GM19043 (cell line): ENCODE measurements around the gene NFASC.

ENCODE experiments used
- ATAC-seq: cut with Tn5 transposase; IDR thresholded peaks from one replicate; pipeline ENCODE4 v1.9.1; 2021; ENCODE audit warnings: low read depth; ENCODE audit not compliant: unreplicated experiment

NFASC gene

DNA sequence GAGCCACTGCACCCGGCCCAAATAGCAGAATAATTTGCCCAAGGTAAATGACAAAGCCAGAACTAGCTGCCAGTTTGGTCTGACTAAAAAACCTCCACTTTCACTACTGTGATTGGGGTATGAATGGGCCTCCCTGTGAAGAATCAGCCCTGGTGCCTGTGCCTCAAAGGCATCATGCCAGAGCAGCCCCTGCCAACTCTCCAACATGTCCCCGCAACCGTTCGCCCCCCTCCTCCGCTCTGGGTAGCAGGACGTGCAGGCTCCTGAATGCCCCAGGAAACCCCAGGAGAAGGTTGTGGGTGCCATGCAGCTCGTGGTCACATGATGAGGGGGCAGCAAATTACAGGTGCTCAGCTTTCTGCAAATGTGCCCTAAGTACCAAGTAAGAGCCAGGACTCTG is 157.7 kb downstream of the NFASC start:
- ATAC-seq, result no peak

DNA sequence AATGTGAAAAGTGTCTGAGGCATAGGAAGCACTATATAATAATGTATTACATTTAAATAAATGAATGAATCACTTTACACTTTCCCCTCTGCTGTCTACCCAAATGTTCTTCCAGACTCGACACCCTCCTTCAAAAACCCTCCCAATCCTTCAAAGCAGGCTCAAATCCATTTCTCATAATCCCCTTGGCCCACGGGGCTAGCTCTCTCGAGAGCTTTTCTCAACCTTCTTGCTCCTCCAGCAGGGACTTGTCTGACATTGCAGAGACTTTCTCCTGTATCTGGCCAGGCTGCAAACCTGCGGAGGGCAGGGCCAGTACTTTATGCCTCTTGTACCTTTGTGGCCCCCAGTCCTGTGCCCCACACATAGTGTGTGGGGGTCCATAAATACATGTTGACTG is 158.3 kb downstream of the NFASC start:
- no peak for ATAC-seq

DNA sequence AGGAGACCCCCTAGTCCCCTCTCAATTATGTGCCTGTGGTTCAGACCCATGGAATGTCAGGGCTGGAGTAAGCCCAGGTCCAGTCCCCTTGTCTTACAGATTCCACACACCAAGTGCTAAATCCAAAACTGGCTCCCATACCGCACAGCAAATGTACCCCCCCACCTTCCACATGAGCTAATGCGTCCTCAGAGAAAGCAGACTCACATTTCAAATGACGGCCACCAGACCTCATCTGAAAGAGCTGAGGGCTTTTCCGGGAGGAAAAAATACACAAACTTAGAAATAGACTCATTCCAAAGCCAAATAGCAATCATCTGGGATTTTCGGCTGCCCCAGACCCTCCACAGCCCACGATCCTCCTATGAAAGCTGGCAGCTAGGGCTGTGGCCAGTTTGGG is 159.6 kb downstream of the NFASC start:
- ATAC-seq, result no peak

DNA sequence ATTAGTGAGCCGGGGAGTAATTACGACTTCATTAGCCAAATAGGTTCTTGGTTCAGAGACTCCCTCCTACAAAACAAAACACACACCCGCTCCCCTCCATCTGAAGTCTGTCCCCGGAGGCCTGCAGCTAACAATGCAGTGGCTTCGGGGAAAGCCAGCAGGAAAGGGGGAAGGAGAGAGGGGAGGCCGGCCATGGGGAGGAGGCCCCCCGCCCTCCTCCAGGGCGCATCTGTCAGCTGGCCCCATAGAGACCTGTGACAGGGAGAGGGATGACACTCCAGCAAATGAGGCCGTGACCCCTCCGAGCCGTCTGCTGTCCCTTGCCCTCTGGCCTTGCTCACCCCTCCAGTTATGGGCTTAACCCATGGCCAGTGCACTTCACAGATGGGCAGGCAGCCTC is 160.2 kb downstream of the NFASC start:
- ATAC-seq, result no peak

DNA sequence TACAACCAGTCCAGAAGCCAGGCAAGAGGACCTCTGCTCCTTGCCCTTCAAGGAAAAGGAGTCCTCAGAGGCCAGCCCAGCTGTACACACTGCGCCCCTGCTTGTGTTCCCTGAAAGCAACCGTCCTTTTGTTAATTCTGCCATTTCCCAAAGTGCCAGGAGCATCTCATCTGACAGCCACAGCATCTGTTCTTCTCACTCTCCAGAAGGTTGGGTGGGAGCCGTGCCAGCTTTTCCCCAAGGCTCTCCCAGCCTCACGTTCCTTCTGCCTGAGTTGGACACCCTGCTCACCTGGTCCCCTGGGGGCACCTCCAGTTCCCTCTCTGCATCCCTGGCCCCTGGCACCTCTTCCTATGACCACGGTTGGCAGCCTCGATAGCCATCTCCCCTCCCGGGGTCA is 161.8 kb downstream of the NFASC start:
- ATAC-seq, result no peak

DNA sequence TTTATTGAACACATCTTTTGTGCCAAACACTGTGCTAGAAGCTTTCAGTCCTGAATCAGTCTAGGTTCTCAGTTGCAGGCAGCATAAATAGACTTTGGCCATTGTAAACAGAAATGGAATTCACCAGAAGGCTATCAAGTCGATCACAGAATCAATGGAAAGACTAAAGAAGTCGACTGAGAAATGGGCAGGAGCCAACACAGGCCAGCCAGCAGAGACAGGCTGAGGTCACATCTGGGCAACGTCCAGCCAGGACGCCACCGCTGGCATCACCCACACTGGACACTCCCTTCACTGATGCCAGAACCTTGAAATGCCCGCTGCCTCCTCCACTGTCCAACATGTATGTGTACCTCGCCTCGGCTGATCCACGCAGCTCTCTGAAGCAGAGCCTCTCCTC is 166.9 kb downstream of the NFASC start:
- no peak for ATAC-seq

DNA sequence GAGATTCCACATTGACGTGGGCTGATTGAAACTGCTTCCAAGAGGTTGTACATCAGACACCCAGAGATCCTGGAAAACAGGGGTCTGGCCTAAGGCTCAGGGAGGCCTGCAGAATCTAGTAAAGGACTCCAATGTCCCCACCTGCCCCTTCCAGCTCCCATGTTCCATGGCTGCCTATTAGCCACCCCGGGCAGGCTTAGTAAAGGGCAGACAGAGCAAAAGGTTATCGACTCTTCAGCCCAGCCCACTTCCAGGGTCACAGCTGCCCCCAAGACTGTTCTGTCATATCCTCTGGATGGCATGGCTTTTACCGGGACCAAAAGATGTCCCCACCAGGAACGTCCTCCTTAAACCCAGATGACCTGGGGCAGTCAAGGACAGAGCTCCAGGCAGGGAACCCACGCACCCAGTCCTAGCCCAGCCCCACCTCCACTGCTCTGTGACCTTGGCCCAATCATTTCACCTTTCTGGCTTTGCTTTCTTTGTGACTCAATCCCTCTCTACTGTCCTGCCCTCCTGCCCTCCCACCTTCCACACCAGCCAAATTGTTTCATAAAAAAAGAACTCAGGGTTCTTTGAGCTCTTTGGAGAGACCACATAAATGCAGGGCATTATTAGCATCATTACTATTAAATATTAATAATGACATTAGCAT is 167.6 kb downstream of the NFASC start:
- ATAC-seq, result no peak

DNA sequence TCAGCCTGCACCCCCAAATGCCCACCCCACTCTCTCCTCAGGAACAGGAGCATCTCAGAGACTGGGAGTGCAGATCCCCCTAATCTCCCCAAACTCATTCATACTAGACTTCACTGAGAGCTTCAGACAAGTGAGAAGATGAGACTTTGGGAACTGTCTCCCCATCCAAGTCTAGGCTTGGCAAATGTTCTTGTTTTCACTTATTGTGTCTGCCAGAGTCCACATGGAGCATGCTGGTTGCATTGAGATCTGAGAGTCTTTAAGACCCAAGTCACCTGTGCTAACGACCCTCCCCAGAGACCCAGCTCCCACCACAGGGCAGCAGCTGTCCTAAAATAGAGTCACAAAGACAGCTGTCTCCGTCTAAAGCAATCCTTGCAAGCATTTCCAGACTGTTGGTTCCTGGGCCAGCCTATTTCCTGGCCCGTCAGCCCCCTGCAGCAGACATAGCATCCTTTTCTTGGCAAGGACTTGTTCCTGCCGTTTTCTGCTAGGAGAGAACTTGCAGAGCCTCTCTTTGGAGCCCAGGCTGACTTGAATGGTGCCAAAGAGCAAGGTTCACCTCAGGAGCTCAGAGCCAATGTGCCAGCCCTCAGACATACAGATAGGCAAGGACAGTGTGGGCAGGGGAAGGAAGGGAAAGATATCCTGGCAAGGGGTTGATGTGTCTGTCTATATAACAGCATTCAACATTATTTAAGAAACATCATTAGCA is 170.5 kb downstream of the NFASC start:
- no peak for ATAC-seq

DNA sequence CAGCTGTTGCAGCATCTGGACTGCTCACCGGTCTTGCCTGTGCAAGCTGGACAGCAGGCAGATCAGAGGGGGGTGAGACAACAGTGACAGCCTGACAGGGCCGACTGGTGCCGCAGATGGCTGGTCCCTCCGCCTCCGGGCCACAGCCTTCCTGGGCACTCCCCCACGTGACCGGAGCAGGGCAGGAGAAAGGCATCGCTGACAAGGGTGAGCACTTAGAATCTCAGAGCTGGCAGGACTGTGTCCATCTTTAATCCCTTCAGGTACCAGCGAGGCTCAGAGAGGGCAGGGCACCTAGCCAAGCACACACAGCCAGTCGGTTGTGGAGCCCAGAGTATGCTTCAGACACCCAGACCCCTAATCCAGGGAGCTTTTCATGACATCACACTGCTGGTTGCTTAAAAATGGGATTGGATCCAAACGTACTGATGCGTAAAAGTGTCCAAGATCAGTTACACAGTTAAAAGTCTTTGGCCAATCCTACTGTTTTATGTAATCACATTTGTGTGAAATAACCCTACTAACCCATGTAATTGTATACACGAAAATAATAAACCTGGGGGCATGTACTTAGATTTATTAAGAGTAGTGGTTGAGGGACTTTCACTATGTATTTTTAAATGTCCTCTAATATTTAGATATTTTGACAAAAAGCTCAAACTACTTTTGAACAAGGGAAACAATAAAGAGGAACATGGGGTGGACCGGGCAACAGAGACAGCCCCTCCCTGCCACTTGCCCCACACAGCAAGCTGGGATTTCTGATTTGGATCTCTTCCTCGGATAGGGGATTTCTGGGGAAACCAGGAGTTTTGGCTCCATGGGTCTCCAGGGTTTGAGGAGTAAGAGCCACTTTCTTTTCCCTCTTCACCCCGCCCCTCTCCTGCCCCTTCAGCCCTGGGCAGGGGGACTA is 171.6 kb downstream of the NFASC start:
- no peak for ATAC-seq

DNA sequence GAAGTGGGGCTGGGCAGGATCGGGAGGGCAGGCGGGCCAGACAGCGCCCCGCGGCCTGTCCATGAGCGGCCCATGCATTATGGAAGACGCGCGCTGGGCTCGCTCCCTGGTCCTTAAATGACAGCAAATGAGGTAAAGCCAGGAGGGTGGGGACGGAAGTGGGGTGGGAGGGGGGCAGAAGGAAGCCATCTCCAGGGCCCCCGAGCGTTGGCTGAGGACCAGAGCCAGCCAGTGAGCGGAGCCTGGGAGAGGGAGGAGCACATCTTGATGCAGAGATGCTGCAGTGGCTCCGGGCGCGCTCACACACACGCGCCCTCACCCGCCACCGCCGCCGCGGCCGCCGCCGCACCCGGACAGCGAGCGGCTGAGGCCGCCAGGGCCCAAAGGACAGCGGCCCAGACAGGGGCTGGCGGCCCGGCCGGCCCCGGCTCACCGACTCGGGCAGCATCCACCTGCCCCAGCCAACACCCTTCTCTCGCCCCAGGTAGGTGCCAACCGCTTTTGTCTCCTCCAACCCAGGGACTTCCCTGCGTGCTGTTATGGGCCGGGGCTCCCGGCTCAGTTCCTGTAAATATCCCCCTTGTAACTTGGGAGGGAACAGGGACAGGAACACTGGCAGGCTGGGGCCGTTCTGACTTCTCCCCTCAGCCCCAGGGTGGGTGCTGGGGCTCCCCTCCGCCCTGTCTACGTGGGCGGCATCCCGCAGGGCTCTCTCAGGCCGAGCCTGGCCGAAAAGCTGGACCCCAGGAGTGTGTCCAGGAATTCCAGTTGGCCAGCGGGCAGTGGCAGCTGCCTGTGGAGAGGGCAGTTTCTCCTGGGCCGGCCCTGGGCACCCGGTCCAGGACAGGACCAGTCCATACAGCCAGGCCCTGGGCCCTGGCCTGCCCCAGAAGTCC is 172.5 kb downstream of the NFASC start, which contains the start of gene CNTN2:
TSS of gene CNTN2 (plus strand) at position 302 of the 896 bp plus-strand sequence. CDS start 9,974 bp downstream, outside the sequence.
- ATAC-seq, result no peak

DNA sequence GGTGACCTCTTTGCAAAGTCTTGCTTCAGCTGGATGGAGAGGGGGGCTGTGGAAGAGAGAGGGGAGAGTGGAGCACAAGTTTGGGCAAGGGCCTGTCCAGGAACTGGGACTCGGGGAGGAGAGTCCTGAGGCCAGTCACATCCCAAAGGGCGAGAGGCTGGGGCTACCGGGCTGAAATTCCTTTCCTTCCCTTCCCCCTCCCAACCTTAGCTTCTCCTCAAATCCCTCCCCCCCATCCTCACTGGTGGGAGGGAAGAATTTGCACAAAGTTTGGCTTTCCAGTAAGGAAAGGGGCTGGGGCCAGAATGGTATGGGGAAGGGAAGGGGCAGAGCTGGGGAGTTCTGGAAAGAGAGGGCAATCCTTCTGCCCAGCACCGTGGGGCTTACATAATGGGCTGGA is 173.2 kb downstream of the NFASC start:
- ATAC-seq, result no peak

DNA sequence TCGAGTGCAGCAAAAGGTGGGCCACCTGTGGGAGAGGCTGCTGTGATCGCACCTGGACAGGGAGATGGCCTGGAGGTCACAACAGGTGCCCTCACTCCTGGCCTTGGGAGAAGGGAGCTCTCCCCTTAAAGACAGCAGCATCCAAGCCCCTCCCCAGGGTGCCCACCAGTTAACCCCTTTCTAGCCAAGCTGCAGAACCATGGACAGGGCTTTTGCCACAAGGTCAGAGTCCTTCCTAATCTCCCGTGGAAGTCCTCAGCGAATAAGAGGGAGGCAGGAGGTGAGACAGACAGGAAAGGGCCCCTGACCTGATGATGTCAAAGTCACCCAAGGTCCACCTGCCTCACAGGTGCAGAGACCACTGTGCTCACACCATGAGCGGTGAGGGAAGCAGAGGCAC is 174.1 kb downstream of the NFASC start:
- no peak for ATAC-seq

DNA sequence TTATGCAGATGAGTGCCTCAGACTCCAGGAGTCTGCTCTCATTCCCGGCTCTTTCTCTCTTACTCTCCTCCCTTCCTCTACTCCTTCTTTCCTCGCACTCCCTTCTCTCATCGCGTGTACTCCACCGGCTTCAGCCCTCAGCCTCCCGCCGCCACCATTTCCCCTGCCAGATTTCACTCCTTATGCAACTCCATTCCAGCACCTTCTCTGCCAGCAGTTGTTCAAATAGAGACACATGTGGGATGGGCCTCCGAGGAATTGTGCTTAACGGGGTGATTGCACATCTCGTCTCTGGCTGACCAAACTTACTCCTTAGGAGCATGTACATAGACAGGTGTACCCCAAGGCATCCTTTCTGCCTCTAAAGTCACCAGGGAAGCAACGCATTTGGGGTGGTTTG is 174.5 kb downstream of the NFASC start:
- ATAC-seq, result no peak

DNA sequence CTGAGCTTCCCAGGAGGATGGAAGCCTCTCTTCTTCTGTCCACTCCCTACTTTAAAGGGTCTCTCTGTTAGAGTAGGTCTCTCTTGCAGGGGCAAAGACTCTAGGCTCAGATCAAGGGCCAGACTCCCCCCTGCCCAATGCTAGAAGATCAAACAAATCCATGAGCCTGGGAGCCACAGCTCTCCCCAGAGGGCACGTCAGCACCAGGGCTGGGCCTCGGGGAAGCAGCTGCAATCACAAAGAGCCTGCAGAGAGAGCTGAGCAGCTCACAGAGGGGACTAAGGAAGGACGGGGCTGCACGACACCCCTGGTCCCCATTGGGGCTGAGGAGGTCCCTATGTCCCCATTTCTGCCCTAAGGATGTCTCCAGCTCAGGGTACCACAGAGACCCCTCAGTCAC is 176.2 kb downstream of the NFASC start:
- no peak for ATAC-seq

DNA sequence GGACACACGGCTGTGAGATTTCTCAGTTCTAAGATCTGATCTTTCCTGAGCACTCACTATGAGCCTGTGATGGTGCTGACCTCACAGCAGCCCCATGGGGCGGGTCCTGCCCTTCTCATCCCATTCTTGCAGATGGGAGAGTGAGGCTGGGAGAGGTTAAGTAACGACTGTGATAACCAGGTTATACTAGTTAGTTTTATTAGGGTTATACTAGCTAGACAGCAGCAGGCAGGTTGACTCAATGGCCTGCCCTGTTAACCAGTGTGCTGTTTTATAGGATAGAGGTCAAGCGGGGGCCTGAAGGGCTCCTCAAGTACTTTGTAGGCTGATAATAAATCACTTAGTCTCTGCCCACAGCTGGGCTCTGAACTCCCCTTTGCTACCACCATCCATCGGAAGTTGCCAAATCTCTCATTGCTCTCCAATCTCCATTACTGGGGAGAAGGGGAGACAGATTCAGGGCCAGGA is 177.1 kb downstream of the NFASC start:
- no peak for ATAC-seq

DNA sequence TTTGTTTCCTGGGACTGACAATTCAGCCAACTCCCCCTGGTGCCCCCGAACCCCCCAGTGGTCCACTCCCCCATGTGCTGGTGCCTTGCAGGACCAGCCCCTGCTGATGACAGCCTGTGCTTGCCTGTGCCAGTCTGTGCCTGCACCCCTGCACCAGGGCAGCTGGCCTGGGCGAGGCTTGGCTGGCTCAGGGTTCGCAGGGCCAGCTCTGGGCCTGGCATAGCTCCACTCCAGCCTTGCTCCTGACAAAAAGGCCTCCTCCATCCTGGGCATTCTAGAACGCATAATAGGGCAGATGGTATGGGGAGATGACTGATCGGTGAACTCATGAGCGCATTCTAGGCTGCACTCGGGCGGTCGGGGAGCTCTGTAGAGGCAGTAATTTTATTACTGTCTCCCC is 177.7 kb downstream of the NFASC start:
- ATAC-seq, result no peak

DNA sequence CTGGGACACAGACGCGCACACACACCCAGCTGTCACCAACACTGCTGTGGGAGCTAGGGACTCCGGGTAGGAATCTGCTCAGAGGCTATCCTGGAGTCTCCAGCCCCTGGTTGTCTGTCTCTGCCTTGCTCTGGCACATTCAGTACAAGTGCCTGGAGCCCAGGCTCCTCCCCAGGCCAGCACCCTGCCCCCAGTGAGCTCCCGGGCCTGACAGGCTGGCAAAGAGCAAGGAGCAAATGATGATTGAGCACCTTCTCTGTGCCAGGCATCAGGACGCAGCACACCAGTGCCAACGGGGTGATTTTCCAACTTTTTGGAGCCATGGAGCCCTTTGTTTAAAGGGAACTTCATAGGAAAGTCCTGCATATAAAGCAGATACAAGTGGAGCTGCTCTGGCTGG is 178.8 kb downstream of the NFASC start:
- no peak for ATAC-seq

DNA sequence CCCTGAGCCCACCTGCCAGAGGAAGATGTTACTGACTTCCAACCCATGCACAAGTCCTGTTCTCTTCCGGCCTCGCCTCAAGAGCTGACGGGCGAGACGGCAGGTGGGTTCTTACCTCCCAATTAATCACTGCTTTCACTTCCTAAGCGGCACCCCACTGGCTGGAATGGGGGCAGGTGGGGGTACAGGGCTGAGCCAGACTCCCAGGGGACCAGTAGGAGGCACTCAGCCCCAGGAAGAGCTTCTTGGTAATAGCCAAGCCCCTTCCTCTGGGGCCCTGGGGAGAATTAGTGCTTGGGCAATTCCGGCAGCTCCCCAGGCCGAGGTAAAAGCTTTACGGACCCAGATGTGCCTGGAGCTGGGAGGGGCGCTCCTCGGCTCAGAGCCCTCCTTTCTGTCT is 182.0 kb downstream of the NFASC start:
- ATAC-seq, result no peak

DNA sequence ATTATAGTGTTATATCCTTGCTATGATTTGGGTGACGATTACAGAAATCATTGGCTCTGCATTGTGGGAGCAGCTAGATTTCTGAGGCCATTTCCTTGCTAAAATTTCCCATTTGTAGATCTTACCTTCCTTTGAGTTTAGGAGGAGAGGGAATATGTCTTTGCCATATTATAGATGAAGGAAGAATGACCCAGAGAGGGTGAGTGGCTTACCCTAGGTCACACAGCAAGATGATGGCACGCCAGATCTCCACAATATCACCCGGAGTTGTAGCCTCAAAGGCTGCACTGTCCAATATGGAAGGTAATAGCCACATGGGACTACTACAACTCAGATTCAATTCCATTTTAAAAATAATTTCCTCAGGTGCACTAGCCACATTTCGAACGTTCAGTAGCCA is 182.6 kb downstream of the NFASC start:
- no peak for ATAC-seq

DNA sequence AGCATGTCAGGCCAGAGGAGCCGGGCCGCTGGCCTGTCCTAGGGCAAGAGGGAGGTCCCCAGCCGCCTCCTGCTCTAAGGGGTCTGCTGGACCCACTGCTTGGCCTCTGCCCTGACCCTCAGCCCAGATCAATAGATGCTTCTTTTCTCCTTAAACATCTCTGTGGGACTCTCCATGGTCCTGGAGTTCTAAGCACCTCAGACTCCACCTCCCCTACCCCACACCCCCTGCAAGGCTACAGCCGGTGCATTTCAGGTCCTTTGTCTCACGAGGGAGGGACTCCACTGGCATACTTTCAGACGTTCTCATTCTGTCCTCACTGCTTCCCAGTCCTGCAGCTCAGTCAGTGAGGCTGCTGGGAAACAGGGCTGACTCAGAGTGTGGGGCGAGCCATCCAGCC is 183.4 kb downstream of the NFASC start:
- no peak for ATAC-seq
